NCI-H510A treated with DMSO at 0.1 percent for 48 hours (cell line): ENCODE measurements around the gene FTO.

Experiments used
- DNase-seq: peaks from one replicate; lab custom pipeline; 2025; lab: John Stamatoyannopoulos, UW

Gene FTO

DNA sequence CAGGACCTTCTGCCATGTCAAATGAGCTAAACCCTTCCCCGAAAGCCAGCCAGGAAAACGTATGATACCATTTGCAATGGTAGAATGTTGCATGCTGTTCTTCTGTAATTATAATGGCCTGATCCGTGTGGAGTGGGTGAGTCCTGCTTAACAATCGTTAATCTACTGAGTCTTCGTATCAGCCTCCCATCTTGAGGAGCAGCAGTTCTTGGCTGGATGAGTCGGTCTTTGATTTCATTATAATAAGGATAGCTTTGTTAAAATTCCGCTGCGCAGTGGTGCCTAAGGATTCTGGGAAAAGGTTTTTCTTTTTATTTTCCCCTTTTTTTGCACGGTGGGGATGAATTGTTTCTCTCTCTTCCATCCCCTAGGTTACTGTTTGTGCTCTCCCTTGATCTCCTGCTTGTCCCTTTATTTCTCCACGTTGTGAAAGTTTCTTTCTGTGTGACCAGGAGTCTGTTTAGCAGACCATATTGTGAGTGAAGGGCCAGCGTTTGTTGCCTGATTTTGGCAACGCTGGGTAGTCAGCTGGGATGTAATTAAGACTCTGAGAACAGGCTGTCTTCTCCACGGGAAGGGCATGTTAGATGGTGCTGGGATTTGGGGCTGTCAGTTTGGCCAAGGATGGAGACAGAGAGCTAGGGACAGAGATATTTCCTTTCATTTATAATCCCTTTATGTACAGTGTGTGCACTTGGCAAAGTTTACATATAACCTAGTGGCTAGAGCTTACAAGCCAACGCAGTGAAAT is 263.0 kb downstream of the FTO start:
- DNase-seq = no peak

DNA sequence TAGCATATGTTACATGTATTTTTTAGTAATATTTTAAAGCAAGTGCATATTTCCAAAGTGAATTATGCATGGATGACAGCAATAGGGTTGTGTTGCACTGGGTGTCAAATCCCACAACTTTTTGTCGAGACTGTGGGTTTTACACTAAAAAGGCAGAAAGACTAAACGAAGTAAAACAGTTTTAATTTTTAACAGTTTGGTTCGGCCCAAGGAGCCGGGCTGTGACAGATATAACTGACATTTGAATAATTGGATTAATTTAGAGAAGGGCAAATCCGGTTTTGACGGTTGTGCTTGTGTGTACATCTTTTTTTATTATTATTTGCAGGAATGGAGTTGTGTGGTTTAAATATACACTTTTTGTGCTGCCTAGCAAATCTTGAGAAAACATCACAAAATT is 263.6 kb downstream of the FTO start:
- DNase-seq = no peak

GRCh38 chr16:53968454-53968853 is 264.5 kb downstream of the FTO start:
- DNase-seq = no peak

DNA sequence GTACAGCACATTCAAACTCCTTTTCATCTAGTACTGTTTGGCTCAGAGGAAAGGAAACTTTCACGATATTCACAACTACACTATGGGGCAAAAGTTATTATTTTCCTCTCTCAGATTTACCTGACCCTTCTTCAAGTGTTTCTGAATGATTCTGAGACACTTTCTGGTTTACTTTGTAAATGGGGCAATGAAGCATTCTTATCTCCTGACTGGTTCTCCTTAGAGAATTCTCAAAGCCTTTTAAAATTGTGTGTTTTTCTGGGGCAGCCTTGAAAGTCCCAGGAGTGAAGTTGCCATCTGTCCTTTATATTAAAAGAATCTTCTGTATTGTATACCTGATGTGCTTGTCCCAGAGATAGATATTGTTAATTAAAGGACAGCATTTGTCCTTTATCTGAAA is 264.9 kb downstream of the FTO start:
- DNase-seq = no peak

DNA sequence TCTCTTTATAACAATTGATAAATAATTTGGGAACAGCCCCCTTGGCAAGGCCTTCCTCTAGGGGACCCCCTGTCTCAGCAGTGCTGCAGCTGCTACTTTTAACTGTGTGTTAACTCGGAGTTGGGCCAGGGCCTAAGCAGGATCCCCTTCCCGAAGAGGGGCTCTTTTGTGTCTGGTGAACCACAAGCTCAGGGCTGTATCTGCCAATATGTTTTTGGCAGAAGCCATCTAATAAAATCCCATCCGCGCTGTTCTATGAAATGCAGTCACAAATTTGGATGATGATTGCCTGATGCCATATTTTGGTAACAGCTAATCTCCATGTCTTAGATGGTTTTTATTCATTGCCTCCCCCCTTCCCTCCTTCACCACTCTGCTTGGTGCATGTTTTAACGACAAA is 267.7 kb downstream of the FTO start:
- no peak for DNase-seq

DNA sequence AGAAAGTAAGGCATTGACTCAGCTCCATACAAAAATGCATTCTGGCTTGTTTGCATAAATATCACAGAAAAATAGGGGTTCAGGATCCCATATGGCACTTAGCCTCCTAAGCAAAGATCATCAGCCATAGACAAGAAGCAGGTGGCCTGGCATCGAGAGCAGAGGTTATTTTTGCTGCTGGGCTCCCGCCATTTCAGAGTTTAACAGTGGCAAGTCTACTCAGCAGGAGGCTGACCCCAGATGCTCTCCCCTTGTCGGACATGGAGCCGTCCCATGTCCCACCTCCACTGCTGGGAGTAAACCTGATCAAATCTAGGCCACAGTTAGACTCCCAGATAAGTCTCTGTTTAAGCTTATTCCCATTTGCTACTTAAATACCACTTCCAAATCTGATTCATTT is 269.1 kb downstream of the FTO start:
- no peak for DNase-seq

- DNase-seq = no peak
Observed at GRCh38 chr16:53974484-53975080, 270.6 kb downstream of the FTO start.

DNA sequence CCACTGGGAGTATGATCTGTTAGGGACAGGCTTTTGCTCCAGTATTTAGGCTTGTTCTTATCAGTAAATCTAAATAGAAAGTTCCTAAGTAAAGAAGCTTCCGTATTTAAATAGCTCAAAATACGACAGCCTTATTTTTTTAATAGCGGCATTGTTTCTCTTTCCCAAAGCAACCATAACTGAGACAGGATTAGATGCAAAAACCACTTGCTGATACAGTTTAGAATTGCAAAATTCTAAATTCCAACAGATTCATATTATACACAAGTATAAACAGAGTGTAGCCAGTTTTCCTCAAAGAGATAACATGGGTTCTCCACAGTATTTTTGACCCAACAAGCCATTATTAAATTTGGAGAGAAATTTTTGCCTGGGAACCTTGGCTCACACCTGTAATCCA is 276.7 kb downstream of the FTO start:
- no peak for DNase-seq

DNA sequence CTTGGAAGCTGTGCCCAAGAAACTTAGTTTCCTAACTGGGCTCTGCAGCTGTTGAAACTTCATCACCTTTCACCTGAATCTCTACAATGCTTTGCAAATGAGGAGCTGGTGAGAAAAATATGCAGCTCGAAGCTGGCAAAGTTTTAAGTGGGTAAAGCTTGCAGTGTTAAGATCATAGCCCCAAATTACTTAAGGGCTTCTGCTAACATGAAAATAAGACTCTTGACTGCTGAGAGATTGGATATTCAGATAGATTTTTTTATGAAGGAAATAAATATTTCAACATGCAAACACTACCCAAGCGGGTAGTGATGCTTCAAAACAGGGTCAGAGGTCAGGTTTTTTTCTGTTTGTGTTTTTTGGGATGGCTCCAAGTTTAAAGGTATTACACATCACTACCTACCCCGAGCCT is 278.7 kb downstream of the FTO start:
- DNase-seq = no peak

GRCh38 chr16:53984936-53985335 is 281.0 kb downstream of the FTO start:
- DNase-seq = no peak

- no peak for DNase-seq
Observed at GRCh38 chr16:53985861-53986260, 281.9 kb downstream of the FTO start.

DNA sequence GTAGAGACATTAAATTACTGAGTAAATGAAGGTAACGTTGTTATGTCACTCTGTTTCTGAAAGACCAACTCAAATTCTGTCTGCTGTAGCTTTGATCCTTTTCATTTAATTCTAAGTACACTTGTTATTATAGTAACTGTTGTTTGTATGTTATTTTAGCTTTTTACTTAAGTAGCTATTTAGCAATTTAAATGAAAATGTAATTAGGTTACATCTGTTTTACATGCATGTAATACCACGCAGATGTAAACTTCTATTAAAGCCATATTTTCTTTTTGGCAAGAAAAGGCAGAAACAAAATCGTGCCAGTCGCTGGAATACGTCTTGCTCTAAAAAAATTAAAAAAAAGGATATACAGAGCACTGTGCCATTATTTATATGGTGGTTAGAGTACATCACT is 282.8 kb downstream of the FTO start:
- DNase-seq = no peak

- DNase-seq = no peak
Observed at GRCh38 chr16:53988136-53988535, 284.2 kb downstream of the FTO start.

DNA sequence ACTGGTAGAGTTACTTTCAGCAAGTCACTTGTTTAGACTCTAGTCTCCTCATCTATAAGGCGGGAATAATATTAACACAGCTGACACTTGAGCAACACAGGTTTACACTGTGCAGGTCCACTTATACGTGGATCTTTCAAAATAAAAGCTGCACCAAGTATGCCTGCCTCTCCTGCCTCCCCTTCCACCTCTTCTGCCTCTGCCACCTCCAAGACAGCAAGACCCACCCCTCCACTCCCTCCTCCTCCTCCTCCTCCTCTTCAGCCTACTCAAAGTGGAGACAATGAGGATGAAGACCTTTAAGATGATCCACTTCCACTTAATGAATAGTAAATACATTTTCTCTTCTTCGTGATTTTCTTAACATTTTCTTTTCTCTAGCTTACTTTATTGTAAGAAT is 285.6 kb downstream of the FTO start:
- DNase-seq = peak; percentile 9

- DNase-seq = peak; percentile 60
Observed at GRCh38 chr16:53991754-53992378, 287.9 kb downstream of the FTO start.

DNA sequence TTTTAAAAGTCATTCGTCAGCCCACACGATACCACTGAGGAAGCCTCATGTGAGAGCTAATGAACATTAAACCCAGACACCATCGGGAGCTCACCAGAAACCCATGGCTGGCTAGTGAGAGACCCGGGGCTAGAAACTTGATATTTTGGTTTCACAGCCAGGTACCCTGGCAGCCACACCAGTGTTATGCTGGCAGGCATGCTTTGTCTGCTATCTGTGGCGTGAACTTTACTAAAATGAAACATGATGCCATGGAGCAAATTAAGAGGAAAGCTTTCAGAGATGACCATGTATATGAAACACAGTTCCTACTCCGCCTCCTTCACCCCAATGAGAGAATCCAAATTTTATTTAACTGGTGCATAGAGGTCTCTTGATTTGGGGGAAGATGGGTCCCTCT is 291.4 kb downstream of the FTO start:
- no peak for DNase-seq

GRCh38 chr16:53996961-53997360 is 293.0 kb downstream of the FTO start:
- DNase-seq = no peak

DNA sequence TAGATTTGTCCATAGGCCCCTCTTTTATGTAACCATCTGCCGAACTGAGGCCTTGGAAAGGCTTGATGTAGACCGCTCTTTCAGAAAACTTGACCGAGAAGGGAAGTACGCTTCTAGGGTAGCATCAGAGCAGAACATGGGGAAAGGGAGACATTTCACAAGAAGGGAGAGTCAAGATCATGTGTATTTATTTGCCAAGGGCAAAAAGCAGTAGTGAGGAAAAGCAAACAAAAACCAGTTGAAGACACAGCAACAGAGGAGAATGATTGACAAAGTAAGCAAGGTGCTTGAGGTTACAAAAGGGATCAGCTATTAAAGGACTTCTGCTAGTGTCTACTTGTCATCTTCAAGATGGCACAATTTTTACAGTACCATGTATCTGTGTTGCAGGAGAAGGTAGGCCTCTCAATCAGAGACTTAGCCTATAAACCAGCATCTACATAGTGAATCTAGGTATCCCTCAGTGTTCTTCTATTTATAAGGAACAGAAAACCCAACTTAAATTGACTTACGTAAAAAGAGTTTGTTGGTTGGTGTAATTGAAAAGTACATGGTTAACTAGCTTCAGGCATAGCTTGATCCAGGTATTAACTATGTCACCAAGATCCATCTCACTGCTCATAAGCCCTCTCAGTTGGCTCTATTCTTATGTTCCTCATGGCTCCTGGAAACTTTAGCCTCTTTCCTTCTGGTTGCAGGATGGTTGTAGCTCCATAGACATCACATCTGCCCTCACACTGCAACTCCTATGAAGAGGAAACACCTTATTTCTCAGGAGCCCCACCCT is 294.3 kb downstream of the FTO start:
- DNase-seq = no peak

- DNase-seq = no peak
Observed at GRCh38 chr16:53998966-53999522, 295.1 kb downstream of the FTO start.

GRCh38 chr16:53999841-54000240 is 295.9 kb downstream of the FTO start:
- no peak for DNase-seq

DNA sequence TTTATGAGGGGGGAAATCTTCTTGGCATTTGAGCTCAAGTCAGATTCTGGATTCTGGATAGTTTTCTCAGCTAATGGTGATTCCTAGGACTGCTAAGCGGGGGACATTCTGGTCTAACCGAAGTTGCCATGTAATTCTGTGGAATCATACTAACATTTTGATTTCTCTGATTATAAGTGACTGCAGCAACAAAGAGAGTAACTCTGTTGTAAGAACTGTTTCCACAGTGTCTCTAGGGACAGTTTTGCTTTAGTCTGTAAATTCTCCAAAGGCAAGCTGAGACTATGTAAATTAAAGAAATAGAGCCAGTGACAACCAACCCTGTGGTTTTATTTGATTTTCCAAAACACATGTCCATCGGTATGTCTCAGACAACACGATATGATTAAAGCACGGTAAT is 296.4 kb downstream of the FTO start:
- no peak for DNase-seq

GRCh38 chr16:54006693-54007092 is 302.7 kb downstream of the FTO start:
- no peak for DNase-seq
